ENCODE data around the gene NECAB3.

The NECAB3 gene

GRCh38 chr20:33629533-33629932 is 44.7 kb downstream of the NECAB3 start:
- Histone ChIP-seq H3K4me1 (ENCODE audit: control insufficient read depth, insufficient read depth, low read length) (no peaks in the 10 kb centered on the region), H3K4me3 (ENCODE audit: low read length) (no peak overlapping the region), H3K27me3 (ENCODE audit: control insufficient read depth, insufficient read depth, low read length) (no peaks in the 10 kb centered on the region), H3K9ac (ENCODE audit: low read length) (no peak overlapping the region), H3K36me3 (ENCODE audit: control insufficient read depth, insufficient read depth, low read length) (peaks cover 3% of the 10 kb centered on the region), H3K9me3 (ENCODE audit: control insufficient read depth, low read length) (no peaks in the 10 kb centered on the region)

GRCh38 chr20:33627577-33628216 is 46.5 kb downstream of the NECAB3 start:
- Histone ChIP-seq H3K4me3 (ENCODE audit: low read length) (no peak overlapping the region), H3K9ac (ENCODE audit: low read length) (no peak overlapping the region), H3K36me3 (ENCODE audit: control insufficient read depth, insufficient read depth, low read length) (peaks cover 3% of the 10 kb centered on the region)

GRCh38 chr20:33626190-33626589 is 48.0 kb downstream of the NECAB3 start:
- Histone ChIP-seq H3K4me3 (ENCODE audit: low read length) (no peak overlapping the region), H3K27me3 (ENCODE audit: control insufficient read depth, insufficient read depth, low read length) (no peaks in the 10 kb centered on the region), H3K36me3 (ENCODE audit: control insufficient read depth, insufficient read depth, low read length) (peaks cover 3% of the 10 kb centered on the region)

More at GRCh38 chr20:33627577-33628216, 46.5 kb downstream of the NECAB3 start:
- H3K4me1 ChIP-seq (ENCODE audit: control insufficient read depth, insufficient read depth, low read length) = no peaks in the 10 kb centered on the region
- no peaks in the 10 kb centered on the region for H3K27me3 ChIP-seq (ENCODE audit: control insufficient read depth, insufficient read depth, low read length)
- H3K9me3 ChIP-seq (ENCODE audit: control insufficient read depth, low read length) = no peaks in the 10 kb centered on the region

GRCh38 chr20:33624399-33624798 is 49.8 kb downstream of the NECAB3 start:
- no peaks in the 10 kb centered on the region for H3K4me1 ChIP-seq (ENCODE audit: control insufficient read depth, insufficient read depth, low read length)
- no peak overlapping the region for H3K4me3 ChIP-seq (ENCODE audit: low read length)
- H3K9me3 ChIP-seq (ENCODE audit: control insufficient read depth, low read length) = no peaks in the 10 kb centered on the region
- no peak overlapping the region for H3K9ac ChIP-seq (ENCODE audit: low read length)
- peaks cover 3% of the 10 kb centered on the region for H3K36me3 ChIP-seq (ENCODE audit: control insufficient read depth, insufficient read depth, low read length)
- no peaks in the 10 kb centered on the region for H3K27me3 ChIP-seq (ENCODE audit: control insufficient read depth, insufficient read depth, low read length)

More at GRCh38 chr20:33626190-33626589, 48.0 kb downstream of the NECAB3 start:
- Histone ChIP-seq H3K9me3 (ENCODE audit: control insufficient read depth, low read length) (no peaks in the 10 kb centered on the region), H3K9ac (ENCODE audit: low read length) (no peak overlapping the region), H3K4me1 (ENCODE audit: control insufficient read depth, insufficient read depth, low read length) (no peaks in the 10 kb centered on the region)

- H3K36me3 ChIP-seq (ENCODE audit: control insufficient read depth, insufficient read depth, low read length) = peaks cover 3% of the 10 kb centered on the region
- H3K4me3 ChIP-seq (ENCODE audit: low read length) = no peak overlapping the region
- no peaks in the 10 kb centered on the region for H3K27me3 ChIP-seq (ENCODE audit: control insufficient read depth, insufficient read depth, low read length)
- H3K9me3 ChIP-seq (ENCODE audit: control insufficient read depth, low read length) = no peaks in the 10 kb centered on the region
- H3K4me1 ChIP-seq (ENCODE audit: control insufficient read depth, insufficient read depth, low read length) = no peaks in the 10 kb centered on the region
- H3K9ac ChIP-seq (ENCODE audit: low read length) = no peak overlapping the region
Observed at GRCh38 chr20:33622705-33623365, 51.4 kb downstream of the NECAB3 start.

DNA sequence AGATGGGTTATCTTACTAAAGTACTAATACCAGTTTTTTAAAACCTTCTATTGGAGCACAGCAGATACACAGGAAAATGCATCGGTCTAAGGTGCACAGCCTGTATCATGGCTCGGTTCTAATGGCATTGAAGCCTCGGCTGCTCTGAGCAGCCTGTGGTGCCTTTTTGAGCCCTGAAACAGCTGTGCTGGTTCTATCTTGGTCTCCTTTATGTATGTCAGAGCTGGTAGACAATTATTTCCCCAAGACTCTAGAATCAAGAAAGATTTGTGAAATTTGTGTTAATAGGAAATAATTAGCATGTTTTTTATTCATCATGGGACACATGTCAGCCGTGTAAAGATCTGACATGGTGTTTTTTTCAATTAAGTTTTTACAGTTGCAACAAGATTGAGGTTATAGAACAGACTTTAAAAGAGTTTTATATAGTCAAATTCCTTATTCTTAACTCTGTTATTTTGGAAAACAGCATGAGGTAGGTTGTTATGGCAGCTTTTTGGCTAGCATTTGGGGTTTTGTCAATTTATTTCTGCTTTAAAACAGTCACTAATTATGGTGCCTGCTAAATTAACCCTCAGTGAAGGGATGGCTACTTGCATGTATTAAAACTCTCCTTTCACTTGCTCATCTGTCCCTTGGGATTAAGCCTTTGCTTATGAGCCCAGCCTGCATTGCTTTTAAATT is 52.4 kb downstream of the NECAB3 start:
- peaks cover 3% of the 10 kb centered on the region for H3K36me3 ChIP-seq (ENCODE audit: control insufficient read depth, insufficient read depth, low read length)

GRCh38 chr20:33612001-33612400 is 62.2 kb downstream of the NECAB3 start:
- Histone ChIP-seq H3K27me3 (ENCODE audit: control insufficient read depth, insufficient read depth, low read length) (no peaks in the 10 kb centered on the region), H3K4me1 (ENCODE audit: control insufficient read depth, insufficient read depth, low read length) (no peaks in the 10 kb centered on the region), H3K9ac (ENCODE audit: low read length) (no peak overlapping the region), H3K9me3 (ENCODE audit: control insufficient read depth, low read length) (no peaks in the 10 kb centered on the region), H3K36me3 (ENCODE audit: control insufficient read depth, insufficient read depth, low read length) (no peaks in the 10 kb centered on the region), H3K4me3 (ENCODE audit: low read length) (no peak overlapping the region)

More for the DNA sequence above, 52.4 kb downstream of the NECAB3 start:
- Histone ChIP-seq H3K4me3 (ENCODE audit: low read length) (no peak overlapping the region), H3K27me3 (ENCODE audit: control insufficient read depth, insufficient read depth, low read length) (no peaks in the 10 kb centered on the region), H3K9me3 (ENCODE audit: control insufficient read depth, low read length) (no peaks in the 10 kb centered on the region), H3K4me1 (ENCODE audit: control insufficient read depth, insufficient read depth, low read length) (no peaks in the 10 kb centered on the region), H3K9ac (ENCODE audit: low read length) (no peak overlapping the region)

DNA sequence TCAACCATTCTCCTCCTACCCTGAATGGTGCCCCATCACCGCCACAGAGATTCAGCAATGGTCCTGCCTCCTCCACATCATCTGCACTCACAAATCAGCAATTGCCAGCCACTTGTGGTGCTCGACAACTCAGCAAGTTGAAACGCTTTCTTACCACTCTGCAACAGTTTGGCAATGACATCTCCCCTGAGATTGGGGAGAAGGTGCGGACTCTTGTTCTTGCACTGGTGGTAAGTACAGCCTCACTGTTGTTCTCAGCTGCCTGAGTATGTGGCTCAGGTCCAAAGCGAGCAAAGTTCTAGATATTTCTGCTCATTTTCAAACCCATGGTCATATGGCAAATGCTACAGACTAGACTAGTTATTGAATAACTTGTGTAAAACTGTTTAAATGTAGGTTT is 63.1 kb downstream of the NECAB3 start:
- H3K27me3 ChIP-seq (ENCODE audit: control insufficient read depth, insufficient read depth, low read length) = no peaks in the 10 kb centered on the region
- H3K4me1 ChIP-seq (ENCODE audit: control insufficient read depth, insufficient read depth, low read length) = no peaks in the 10 kb centered on the region
- H3K4me3 ChIP-seq (ENCODE audit: low read length) = no peak overlapping the region
- H3K9ac ChIP-seq (ENCODE audit: low read length) = no peak overlapping the region
- H3K9me3 ChIP-seq (ENCODE audit: control insufficient read depth, low read length) = no peaks in the 10 kb centered on the region
- no peaks in the 10 kb centered on the region for H3K36me3 ChIP-seq (ENCODE audit: control insufficient read depth, insufficient read depth, low read length)

DNA sequence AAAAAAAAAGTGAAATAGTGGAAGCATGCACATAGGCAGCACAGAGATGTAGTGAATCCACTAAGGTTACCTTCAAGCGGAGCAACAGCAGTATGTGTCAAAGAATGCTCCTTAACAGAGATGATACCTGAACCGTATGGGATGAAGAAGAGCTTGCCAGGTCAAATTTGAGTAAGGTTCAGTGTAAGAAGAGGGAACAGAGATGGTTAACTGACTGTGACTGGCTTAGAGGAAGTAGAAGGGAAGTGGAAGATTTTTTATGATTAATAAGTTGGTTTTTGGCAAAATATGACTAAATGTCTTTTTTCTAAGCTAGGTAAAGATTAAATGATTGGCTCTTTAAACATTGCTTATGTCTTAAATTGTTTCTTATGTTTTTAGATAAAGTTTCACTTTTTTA is 64.7 kb downstream of the NECAB3 start:
- no peaks in the 10 kb centered on the region for H3K9me3 ChIP-seq (ENCODE audit: control insufficient read depth, low read length)
- no peaks in the 10 kb centered on the region for H3K36me3 ChIP-seq (ENCODE audit: control insufficient read depth, insufficient read depth, low read length)
- no peak overlapping the region for H3K9ac ChIP-seq (ENCODE audit: low read length)
- H3K4me1 ChIP-seq (ENCODE audit: control insufficient read depth, insufficient read depth, low read length) = no peaks in the 10 kb centered on the region
- no peaks in the 10 kb centered on the region for H3K27me3 ChIP-seq (ENCODE audit: control insufficient read depth, insufficient read depth, low read length)
- H3K4me3 ChIP-seq (ENCODE audit: low read length) = no peak overlapping the region
